ENCODE results near the gene CPT2. TPM values are rescaled to one million over a fixed set of nuclear protein-coding genes. Genes with fewer than 3 reads are reported as not detected.

The CPT2 gene
- total RNA-seq, 1 donor, result 20.6 TPM

- Histone ChIP-seq H3K4me2 (ENCODE audit: insufficient read depth, low read length) (no peak overlapping the region), H4K20me1 (ENCODE audit: insufficient read depth, low read length) (no peaks in the 10 kb centered on the region), H3K27me3 (ENCODE audit: insufficient read depth, low read length) (no peaks in the 10 kb centered on the region), H3K27ac (ENCODE audit: low read depth, low read length) (no peak overlapping the region), H3K4me1 (ENCODE audit: insufficient read depth, low read length) (peaks cover 23% of the 10 kb centered on the region), H2AFZ (ENCODE audit: low read length) (no peak overlapping the region), H3K4me3 (ENCODE audit: insufficient read depth, low read length) (no peak overlapping the region), H3K9me3 (ENCODE audit: low read depth, low read length) (no peaks in the 10 kb centered on the region), H3K36me3 (ENCODE audit: insufficient read depth, low read length) (no peaks in the 10 kb centered on the region), H3K79me2 (ENCODE audit: insufficient read depth, low read length) (no peaks in the 10 kb centered on the region)
- no peak for TF ChIP-seq CTCF (IDR thresholded peaks at IDR 0.05; ENCODE audit: extremely low read depth, low read depth, low read length)
- no peak for DNase-seq (ENCODE audit: insufficient read length, low spot score, missing footprints)
These were observed 53.7 kb downstream of the CPT2 start for GRCh38 chr1:53250325-53250724.

- Histone ChIP-seq H3K36me3 (ENCODE audit: insufficient read depth, low read length) (peaks cover 3% of the 10 kb centered on the region), H3K9me3 (ENCODE audit: low read depth, low read length) (no peaks in the 10 kb centered on the region), H3K4me2 (ENCODE audit: insufficient read depth, low read length) (no peak overlapping the region), H3K27me3 (ENCODE audit: insufficient read depth, low read length) (no peaks in the 10 kb centered on the region), H3K4me3 (ENCODE audit: insufficient read depth, low read length) (no peak overlapping the region), H2AFZ (ENCODE audit: low read length) (no peak overlapping the region), H3K27ac (ENCODE audit: low read depth, low read length) (peak overlapping the region; percentile 53), H4K20me1 (ENCODE audit: insufficient read depth, low read length) (no peaks in the 10 kb centered on the region), H3K79me2 (ENCODE audit: insufficient read depth, low read length) (no peaks in the 10 kb centered on the region), H3K4me1 (ENCODE audit: insufficient read depth, low read length) (peaks cover 11% of the 10 kb centered on the region)
- no peak for TF ChIP-seq CTCF (IDR thresholded peaks at IDR 0.05; ENCODE audit: extremely low read depth, low read depth, low read length)
- no peak for DNase-seq (ENCODE audit: insufficient read length, low spot score, missing footprints)
These were observed 57.5 kb downstream of the CPT2 start for GRCh38 chr1:53254011-53254640.

DNA sequence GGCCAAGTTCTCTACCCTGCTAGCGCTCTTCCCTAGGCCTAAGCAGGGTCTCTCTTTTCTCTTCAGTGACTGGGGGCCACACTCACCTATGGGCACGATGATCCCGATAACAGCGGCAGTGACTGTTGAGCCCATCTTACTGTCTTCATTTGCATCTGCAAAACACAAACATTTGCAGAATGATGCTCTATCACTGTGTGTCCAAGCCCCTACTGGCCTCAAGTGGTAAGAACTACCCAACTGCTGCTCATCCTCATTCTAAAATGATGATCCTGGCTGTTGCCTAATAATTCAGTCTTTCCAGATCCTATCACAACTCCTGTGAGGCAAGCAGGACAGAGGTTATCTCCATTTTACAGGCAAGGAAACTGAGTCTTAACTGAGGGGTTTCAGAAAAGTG is 58.4 kb downstream of the CPT2 start:
- Histone ChIP-seq H2AFZ (ENCODE audit: low read length) (no peak overlapping the region), H3K4me3 (ENCODE audit: insufficient read depth, low read length) (no peak overlapping the region), H3K79me2 (ENCODE audit: insufficient read depth, low read length) (no peaks in the 10 kb centered on the region), H3K9me3 (ENCODE audit: low read depth, low read length) (no peaks in the 10 kb centered on the region), H3K4me2 (ENCODE audit: insufficient read depth, low read length) (no peak overlapping the region), H3K36me3 (ENCODE audit: insufficient read depth, low read length) (peaks cover 3% of the 10 kb centered on the region), H3K4me1 (ENCODE audit: insufficient read depth, low read length) (peaks cover 11% of the 10 kb centered on the region), H3K27ac (ENCODE audit: low read depth, low read length) (no peak overlapping the region), H3K27me3 (ENCODE audit: insufficient read depth, low read length) (no peaks in the 10 kb centered on the region), H4K20me1 (ENCODE audit: insufficient read depth, low read length) (no peaks in the 10 kb centered on the region)
- no peak for DNase-seq (ENCODE audit: insufficient read length, low spot score, missing footprints)
- TF ChIP-seq CTCF (IDR thresholded peaks at IDR 0.05; ENCODE audit: extremely low read depth, low read depth, low read length), result no peak

DNA sequence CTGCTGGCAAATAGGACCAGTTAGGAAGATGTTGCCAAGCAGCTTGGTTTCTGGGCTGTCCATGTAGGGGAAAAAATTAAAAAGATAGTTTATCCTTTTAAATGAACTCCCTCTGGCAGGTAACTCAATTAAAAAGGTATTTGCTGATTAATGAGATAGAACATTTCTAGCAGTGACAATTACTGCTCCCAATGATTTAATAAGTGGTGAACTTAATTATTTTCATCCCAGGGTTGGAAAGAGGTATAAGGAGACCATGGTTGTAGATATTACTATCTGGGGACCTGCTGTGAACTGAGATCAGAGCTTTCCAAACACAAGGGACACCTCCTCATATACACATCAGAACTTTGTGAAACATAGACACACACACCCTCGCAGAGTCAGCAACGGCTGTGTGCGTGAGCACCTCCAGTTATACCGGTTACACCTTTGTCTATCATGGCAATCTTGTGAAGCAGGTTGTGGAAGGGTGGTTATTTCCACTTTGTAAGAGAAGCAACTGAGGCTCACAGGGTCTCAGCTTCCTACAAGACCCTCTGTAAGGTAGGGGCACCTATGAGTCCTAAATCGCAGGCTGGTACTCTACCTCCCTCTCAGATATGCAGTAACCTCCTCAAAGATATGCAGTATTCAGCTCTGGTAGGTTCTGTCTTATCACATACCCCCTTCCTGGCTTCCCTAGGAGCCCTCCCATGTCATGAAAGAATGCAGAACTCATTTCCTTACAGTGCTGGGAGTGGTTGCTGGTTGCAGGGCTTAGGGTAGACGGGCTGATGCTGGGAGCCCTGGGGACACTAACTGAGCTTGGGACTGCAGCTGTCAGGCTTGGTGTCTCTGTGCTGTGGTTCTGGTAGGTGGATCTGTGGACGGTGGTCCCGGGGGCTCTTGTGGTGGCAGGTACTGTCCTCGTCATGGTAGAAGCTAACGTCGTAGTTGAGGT is 60.2 kb downstream of the CPT2 start:
- no peak for DNase-seq (ENCODE audit: insufficient read length, low spot score, missing footprints)
- no peaks in the 10 kb centered on the region for H4K20me1 ChIP-seq (ENCODE audit: insufficient read depth, low read length)
- TF ChIP-seq CTCF (IDR thresholded peaks at IDR 0.05; ENCODE audit: extremely low read depth, low read depth, low read length), result no peak
- no peaks in the 10 kb centered on the region for H3K27me3 ChIP-seq (ENCODE audit: insufficient read depth, low read length)
- no peak overlapping the region for H3K4me3 ChIP-seq (ENCODE audit: insufficient read depth, low read length)
- H2AFZ ChIP-seq (ENCODE audit: low read length), result no peak overlapping the region
- peaks cover 11% of the 10 kb centered on the region for H3K4me1 ChIP-seq (ENCODE audit: insufficient read depth, low read length)
- H3K4me2 ChIP-seq (ENCODE audit: insufficient read depth, low read length), result no peak overlapping the region
- no peak overlapping the region for H3K27ac ChIP-seq (ENCODE audit: low read depth, low read length)
- no peaks in the 10 kb centered on the region for H3K79me2 ChIP-seq (ENCODE audit: insufficient read depth, low read length)
- H3K36me3 ChIP-seq (ENCODE audit: insufficient read depth, low read length), result peaks cover 3% of the 10 kb centered on the region
- no peaks in the 10 kb centered on the region for H3K9me3 ChIP-seq (ENCODE audit: low read depth, low read length)
